Measurements from ENCODE around the gene SIMC1.
"Not testable (repeated sequence)": the region's sequence is repeated elsewhere in the genome, so short reads cannot be mapped to it uniquely, and the experiment has no call there.

SIMC1 gene

DNA sequence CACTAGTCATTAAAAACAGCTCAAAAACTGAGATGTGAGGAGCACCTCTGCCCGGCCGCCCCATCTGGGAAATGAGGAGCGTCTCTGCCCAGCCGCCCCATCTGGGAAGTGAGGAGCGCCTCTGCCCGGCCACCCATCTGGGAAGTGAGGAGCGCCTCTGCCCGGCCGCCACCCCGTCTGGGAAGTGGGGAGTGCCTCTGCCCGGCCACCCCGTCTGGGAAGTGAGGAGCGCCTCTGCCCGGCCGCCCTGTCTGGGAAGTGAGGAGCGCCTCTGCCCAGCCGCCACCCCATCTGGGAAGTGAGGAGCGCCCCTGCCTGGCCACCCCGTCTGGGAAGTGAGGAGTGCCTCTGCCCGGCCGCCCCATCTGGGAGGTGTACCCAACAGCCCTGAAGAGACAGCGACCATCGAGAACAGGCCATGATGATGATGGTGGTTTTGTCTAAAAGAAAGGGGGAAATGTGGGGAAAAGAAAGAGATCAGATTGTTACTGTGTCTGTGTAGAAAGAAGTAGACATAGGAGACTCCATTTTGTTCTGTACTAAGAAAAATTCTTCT lies 23.7 kb upstream of the SIMC1 start:
- DNase-seq (ENCODE audit: low read depth in 3 of 3, low spot score in 1 of 3) = not testable (repeated sequence)

DNA sequence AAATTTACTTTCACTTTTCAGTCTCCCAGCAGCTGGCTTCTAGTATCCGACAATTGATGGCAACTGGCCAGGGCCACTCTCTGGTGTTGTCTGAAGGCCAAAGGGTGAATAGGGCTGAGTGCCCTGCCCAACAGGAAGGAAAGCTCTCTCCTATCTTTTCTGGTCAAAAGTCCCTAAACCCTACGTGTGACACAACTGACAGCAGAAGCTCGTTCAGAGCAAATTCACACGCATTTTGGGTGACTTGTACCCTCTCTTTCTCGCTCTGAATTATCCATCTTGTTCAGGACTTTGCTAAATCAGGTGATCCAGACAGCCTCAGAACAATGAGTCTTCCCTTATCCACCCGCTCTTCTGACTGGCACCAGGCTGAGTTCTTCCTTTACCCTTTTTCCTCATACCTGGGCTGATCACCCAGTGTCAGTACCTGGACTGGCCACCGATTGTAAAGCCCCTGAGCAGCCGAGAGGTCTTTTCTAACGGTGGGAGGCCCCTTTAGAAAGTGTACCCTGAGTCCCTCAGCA lies 21.8 kb upstream of the SIMC1 start:
- DNase-seq (ENCODE audit: low read depth in 3 of 3, low spot score in 1 of 3) = not testable (repeated sequence)

DNA sequence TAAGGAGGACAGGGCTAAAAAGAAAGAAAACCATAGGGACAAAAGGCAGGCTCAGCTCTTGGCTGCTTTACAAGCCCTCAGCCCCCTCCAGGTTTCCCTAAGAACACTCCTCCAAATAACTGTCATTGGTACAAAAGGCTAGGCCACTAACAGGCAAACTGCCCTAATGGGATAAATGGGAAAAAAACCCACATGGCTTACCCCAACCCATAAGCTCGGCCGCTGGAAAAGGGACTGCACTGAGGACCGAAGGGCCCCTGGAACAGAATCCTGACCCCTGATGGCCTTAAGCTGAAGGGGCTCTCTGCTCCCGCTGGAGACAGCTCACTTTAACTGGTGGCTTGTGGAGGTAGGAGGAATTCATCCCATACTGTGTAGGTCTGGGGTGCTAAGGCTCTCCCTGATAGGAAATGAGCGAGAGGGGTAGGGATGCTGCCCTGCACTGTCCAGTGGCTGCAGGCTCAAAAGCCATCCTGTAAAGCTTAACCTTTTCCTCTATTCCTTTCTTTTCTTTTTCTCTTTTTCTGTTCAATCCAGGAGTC lies 21.0 kb upstream of the SIMC1 start:
- DNase-seq (ENCODE audit: low read depth in 3 of 3, low spot score in 1 of 3) = not testable (repeated sequence)

DNA sequence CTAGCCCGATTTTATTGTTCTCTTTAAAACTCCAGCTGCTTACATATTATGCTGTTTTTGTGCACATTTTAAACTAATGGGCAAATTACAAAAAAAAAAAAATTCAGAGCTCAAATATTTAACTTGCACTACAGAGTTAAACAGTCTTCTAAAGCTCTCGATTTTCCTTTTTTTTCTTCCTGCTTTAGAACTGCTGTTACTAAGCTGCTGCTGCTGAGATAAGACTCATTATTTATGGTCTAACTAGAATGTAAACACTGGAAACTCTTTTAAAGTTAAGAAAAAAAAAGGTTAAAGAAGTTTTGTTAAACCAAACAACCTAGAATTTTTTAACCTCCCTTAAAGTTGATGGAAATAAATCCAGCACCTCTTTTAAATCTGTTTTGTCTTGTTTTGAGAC lies 20.5 kb upstream of the SIMC1 start:
- not testable (repeated sequence) for DNase-seq (ENCODE audit: low read depth in 3 of 3, low spot score in 1 of 3)

DNA sequence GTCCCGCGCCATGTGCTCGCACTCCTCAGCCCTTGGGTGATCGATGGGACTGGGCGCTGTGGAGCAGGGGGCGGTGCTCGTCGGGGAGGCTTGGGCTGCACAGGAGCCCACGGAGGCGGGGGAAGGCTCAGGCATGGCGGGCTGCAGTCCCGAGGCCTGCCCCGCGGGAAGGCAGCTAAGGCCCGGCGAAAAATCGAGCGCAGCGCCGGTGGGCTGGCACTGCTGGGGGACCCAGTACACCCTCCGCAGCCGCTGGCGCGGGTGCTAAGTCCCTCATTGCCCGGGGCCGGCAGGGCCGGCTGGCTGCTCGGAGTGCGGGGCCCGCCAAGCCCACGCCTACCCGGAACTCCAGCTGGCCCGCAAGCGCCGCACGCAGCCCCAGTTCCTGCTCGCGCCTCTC lies 16.2 kb upstream of the SIMC1 start:
- DNase-seq (ENCODE audit: low read depth in 3 of 3, low spot score in 1 of 3) = not testable (repeated sequence)

DNA sequence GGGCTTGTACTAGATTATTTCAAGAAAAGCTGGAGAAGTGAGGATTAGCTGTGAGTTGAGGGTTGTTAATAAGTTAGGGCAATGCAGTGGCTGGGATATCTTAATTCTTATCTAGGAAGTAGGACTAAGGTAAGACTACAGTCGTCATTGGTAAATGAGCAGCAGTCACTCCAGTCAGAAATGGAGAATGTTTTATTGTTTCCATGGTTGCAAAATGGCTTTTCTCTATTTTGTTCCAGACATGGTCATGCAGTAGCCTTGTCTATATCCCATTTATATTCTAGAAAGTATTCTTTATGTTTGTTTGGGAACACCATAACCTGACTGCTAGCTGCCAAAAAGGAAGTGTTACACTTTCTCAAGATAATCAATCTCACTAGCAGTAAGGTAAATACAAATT lies 9.9 kb upstream of the SIMC1 start:
- DNase-seq (ENCODE audit: low read depth in 3 of 3, low spot score in 1 of 3) = not testable (repeated sequence)

DNA sequence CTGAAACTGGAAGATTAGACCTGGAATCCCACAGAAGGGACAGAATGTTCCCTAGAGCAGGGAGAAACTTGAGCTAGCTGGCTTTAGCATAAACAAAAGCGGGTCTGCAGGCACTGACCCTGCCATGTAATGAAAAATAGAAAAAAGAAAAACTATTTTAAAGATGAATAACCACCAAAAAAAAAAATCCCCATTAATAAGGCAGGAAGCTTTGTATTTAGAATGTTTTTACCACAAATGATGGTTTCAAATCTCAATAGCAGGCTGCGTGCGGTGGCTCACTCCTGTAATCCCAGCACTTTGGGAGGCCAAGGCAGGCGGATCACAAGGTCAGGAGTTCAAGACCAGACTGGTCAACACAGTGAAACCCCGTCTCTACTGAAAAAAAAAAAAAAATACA lies 5.0 kb upstream of the SIMC1 start:
- not testable (repeated sequence) for DNase-seq (ENCODE audit: low read depth in 3 of 3, low spot score in 1 of 3)

DNA sequence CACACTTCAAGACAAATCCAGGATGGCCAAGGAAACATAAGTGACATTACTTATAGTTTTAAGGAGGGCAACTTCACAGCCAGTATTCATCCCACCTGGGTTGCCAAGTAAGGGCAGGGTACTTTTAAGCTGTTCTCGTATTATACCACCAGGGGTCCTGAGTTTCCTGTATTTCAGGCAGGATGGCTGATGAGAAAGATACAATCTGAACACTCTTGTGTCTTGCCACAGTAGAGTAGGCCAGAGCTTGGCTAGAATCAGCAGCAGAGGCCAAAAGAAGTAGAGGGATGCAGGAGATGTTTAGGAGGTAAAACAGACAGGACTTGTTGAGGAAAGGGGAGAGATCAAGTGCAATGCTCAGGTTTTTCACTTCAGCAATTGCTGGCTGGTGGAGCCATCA lies 3.1 kb upstream of the SIMC1 start:
- DNase-seq (ENCODE audit: low read depth in 3 of 3, low spot score in 1 of 3) = not testable (repeated sequence)

DNA sequence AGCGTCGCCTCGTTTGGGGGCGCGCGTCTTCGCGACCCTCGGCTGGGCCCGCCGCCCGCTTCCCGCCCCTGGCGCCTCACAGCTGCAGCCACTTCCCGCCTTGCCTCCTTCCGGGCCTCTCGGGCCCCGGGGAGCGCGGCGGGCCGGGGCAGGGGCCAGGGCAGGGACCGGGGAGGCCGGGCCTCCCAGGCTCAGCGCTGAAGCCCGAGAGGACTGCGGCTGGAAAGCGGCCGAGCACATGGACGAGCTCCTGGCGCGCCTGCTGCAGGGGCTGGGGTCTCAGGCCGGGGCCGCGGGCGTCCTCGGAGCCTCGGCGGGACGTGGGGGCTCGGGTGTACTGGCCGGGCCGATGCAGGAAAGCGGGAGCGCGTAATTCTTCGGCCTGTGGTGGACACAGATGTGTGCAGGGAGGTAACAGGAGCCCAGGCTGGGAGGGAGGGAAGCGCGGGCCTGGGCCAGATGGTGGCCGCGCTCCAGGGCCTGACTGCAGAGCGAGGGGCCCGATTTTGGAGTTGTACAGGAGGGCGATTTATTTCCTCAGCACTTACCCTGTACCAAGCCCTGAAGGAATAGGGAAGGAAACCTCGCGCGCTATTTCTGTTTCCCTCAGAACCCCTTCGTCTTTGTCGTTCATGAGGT lies 540 bp downstream of the SIMC1 start:
- not testable (repeated sequence) for DNase-seq (ENCODE audit: low read depth in 3 of 3, low spot score in 1 of 3)

DNA sequence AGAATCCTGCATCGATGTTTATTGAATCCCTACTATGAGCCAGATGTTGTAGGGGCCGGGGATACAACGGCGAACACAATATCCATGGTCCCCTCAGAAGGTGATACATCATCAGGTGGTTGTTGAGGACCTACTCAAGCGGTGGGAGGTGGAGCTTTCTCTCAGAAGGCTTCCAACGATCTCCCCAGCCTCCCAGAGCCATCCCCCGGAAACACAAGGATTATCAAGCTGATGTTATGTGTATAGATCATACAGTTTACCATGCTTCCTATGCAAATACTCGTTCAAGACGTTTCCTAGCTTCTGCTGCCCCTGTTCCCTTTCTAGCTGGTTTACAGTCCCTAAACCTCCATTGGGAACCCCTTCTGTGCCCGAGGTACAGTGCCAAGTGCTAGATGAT lies 1.1 kb downstream of the SIMC1 start:
- not testable (repeated sequence) for DNase-seq (ENCODE audit: low read depth in 3 of 3, low spot score in 1 of 3)

DNA sequence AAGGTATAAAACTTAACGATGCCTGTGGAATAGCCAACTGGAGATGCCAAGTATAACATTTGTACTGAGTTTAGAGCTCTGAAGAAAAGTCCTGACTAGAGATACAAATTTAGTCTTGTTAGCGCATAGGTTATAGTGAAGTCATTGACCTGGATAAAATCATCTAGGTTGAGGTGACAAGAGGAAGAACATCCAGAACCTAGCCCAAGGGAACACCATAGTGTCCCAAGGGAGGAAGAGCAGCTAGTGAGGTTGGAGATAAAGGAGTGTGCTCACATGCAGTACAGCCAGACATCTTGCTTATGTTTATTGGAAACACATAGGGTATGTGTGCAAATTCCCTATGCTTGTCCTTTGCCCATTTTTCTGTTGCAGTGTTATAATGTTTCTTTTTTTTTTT lies 6.1 kb downstream of the SIMC1 start:
- DNase-seq (ENCODE audit: low read depth in 3 of 3, low spot score in 1 of 3) = not testable (repeated sequence)

DNA sequence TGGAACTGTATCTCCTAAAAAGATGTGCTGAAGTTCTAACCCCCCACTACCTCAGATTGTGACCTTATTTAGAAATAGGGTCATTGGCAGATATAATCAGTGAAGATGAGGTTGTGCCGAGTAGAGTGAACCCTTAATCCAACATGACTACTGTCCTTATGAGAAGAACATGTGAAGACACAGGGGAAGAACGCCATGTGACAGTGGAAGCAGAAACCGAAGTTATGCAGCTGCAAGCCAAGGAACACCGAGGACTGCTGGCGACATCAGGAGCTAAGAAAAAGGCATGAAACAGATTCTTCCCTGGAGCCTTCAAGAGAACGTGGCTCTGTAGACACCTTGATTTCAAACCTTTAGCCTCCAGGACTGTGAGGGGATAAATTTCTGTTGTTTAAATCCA lies 6.8 kb downstream of the SIMC1 start:
- DNase-seq (ENCODE audit: low read depth in 3 of 3, low spot score in 1 of 3) = not testable (repeated sequence)

DNA sequence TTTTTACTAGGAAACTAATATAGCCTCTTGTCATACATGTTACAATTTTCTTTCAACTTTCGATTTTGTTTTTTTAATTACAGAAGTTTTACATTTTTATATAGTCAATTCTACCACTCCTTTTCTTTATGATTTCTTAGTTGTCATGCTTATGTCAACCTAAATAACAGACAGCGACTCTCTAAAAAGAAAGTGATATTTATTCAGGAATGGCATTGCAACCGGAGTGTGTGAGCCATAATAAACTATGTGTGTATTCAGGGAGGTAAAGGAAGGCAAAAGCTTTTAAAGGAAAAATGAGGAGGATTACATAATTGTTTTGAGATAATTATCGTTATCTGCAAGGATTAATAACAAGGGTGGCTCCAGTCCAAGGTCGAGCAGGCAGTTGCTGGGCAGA lies 7.3 kb downstream of the SIMC1 start:
- not testable (repeated sequence) for DNase-seq (ENCODE audit: low read depth in 3 of 3, low spot score in 1 of 3)

DNA sequence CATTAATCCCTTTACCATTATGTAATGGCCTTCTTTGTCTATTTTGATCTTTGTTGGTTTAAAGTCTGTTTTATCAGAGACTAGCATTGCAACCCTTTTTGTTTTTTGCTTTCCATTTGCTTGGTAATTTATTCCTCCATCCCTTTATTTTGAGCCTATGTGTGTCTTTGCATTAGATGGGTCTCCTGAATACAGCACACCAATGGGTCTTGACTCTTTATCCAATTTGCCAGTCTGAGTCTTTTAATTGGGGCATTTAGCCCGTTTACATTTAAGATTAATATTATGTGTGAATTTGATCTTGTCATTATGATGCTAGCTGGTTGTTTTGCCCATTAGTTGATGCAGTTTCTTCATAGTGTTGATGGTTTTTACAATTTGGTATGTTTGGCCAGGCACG lies 12.5 kb downstream of the SIMC1 start:
- not testable (repeated sequence) for DNase-seq (ENCODE audit: low read depth in 3 of 3, low spot score in 1 of 3)

DNA sequence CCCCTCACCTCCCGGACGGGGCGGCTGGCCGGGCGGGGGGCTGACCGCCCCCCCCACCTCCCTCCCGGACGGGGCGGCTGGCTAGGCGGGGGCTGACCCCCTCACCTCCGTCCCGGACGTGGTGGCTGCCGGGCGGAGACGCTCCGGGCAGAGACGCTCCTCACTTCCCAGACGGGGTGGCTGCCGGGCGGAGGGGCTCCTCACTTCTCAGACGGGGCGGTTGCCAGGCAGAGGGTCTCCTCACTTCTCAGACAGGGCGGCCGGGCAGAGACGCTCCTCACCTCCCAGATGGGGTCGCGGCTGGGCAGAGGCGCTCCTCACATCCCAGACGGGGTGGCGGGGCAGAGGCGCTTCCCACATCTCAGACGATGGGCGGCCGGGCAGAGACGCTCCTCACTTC lies 13.9 kb downstream of the SIMC1 start:
- not testable (repeated sequence) for DNase-seq (ENCODE audit: low read depth in 3 of 3, low spot score in 1 of 3)

DNA sequence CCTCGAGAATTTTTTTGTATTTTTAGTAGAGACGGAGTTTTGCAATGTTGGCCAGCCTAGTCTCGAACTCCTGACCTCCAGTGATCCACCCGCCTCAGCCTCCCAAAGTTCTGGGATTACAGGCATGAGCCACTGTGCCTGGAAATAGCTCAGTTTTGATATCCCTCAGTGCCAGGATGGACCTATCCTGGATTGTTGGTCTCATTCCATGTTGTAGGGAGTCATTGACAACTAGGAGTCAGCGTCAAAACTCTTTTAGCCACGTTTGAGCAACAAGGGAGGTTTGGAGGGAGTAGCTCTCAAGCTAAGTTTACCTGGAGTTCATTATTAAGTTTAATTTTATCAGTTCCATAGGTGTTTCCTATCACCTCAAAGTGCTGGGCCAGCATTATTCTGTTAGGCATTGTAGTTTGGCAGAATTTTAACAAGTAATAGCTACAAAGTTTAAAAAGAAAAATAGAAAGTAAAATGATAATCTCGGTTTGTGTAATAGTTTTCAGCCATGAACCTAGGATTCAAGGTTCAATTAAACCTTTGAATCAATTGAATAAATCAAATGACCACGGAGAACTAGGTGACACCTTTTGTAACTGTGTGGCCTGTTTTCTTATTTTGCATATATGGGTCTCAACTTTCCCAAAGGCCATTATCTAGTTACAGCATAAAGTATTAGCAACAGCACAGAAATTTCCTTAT lies 15.3 kb downstream of the SIMC1 start:
- DNase-seq (ENCODE audit: low read depth in 3 of 3, low spot score in 1 of 3) = not testable (repeated sequence)

DNA sequence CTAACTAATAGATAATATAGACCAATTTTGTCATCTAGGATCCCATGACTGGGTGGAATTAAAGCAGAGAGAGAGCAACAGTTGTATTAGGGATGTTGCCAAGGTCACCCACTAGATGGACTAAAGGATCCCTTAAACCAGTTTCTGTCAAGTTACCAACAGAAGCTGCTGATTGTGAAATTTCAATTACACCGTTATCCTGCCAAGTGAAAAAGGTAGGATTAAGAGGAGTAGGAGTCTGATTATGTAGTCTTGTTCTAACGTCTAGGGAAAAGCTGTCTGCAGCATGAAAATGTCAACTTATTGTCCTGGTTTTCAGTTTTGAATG lies 15.8 kb downstream of the SIMC1 start:
- DNase-seq (ENCODE audit: low read depth in 3 of 3, low spot score in 1 of 3) = not testable (repeated sequence)

DNA sequence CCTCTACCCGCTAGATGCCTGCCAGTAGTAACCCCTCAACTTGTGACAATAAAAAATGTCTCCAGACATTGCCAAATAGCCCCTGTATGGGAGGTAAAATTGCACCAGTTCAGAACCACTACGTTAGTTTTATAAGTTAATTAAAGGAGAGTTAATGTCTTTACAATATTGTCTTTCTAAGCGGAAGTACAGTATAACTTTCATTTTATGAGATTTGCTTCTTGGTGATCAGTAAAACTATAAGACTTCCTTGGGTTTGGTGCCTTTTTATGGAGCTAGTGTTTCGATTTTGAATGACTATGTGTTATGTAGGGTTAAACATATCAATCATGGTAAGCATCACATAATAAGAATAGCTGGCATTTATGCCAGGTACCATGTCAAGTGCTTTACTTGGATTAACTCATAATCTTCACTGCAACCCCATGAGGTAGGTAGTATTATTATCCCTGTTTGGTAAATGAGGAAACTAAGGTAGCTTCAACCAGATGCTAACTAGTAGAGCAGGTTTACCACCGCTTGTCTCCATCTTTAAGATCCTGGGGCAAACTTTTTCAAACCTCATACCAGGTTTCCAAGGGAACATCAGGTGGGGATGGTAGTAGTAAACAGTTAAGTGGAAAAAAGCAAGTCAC lies 19.8 kb downstream of the SIMC1 start:
- not testable (repeated sequence) for DNase-seq (ENCODE audit: low read depth in 3 of 3, low spot score in 1 of 3)

DNA sequence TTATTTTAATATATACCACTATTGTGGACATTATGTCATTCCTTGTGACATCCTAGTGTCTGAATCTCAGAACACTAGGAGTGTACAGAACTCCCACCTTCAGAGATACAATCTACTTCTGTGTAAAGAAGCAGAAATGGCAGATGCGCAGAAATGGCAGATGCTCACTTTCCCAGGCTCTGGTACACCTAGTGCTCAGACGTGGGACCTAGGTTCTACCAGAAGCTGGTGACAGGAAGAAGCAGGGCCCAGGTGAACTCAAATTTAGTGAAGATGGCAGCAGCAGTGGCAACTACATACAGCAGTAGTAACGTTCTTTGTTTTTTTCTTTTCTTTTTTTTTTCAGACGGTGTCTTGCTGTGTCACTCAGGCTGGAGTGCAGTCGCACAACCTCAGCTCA lies 22.5 kb downstream of the SIMC1 start:
- DNase-seq (ENCODE audit: low read depth in 3 of 3, low spot score in 1 of 3) = not testable (repeated sequence)

DNA sequence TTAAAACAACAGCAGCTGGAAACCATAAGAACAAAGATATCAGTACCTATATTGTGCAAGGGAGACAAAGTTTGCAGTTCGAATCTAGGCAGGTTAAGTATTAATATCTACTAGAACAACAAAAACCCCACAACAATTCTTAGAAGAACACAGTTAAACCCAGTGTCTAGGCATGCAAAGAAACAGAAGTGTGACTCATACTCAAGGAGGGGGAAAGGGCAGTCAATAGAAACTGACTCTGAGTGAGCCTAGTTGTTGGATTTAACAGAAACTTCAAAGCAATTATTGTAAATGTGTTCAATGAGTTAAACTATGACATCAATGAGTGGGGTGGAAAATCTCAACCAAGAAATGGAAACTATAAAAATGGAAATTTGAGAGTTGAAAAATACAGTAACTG lies 28.2 kb downstream of the SIMC1 start:
- not testable (repeated sequence) for DNase-seq (ENCODE audit: low read depth in 3 of 3, low spot score in 1 of 3)

DNA sequence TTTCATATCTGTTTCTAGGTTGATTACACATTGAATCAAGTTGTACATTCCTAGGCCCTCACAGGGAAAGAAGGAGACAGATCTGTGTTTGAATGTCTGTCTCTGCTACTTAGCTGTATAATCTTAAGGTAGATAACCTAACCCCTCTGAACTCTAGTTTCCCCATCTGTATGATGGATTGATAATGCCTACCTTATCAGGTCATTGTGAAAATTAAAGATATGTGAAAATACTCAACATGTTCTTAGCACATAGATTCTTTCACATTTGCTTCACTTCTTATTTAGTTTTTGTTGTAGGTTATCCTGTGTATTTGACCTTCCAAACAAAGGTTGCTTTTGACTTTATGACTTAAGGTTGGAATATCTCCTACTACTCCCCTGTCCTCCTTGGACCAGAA lies 50.8 kb downstream of the SIMC1 start:
- not testable (repeated sequence) for DNase-seq (ENCODE audit: low read depth in 3 of 3, low spot score in 1 of 3)

Data from stimulated activated CD4-positive, alpha-beta T cell treated with anti-CD3 and anti-CD28 coated beads, TNF-alpha, amount 100 ng/mL, for 1 hour (primary cell).